Esophagus muscularis mucosa (tissue), 4 donors: ENCODE data around the gene CFAP54. TPM values are rescaled to one million over a fixed set of nuclear protein-coding genes. Genes with fewer than 3 reads are reported as not detected.
"Not testable (repeated sequence)": the region's sequence is repeated elsewhere in the genome, so short reads cannot be mapped to it uniquely, and the experiment has no call there.

Source experiments
- DNase-seq: peaks from one replicate; pipeline ENCODE4 v3.0.0-alpha.2; 2017; ENCODE audit errors: extremely low spot score
- H3K27ac ChIP-seq, 4 donors: fragments of 200-600 bp; sonication (generic); replicated peaks in 1 of 4; 1 replicate in 3 of 4; 2 replicates in 1 of 4; pipeline ENCODE4 v1.5.1; 2016 to 2019; ENCODE audit warnings: mild to moderate bottlenecking in 1 of 4
- H3K27me3 ChIP-seq, 4 donors: fragments of 200-600 bp; sonication (generic); one replicate each; pipeline versions ENCODE4 v1.5.1 to v1.6.0; 2016 to 2019
- H3K36me3 ChIP-seq, 4 donors: fragments of 200-600 bp; sonication (generic); one replicate each; pipeline ENCODE4 v1.5.1; 2016 to 2019
- H3K4me1 ChIP-seq, 4 donors: fragments of 200-600 bp; sonication (generic); one replicate each; pipeline ENCODE4 v1.5.1; 2016 to 2019
- H3K4me3 ChIP-seq, 4 donors: fragments of 200-600 bp; sonication (generic); 1 replicate in 2 of 4; 2 replicates in 2 of 4; pipeline ENCODE4 v1.5.1; 2016 to 2019; ENCODE audit warnings: mild to moderate bottlenecking in 4 of 4, moderate library complexity in 1 of 4
- H3K9me3 ChIP-seq, 4 donors: fragments of 200-600 bp; sonication (generic); 1 replicate in 3 of 4; 2 replicates in 1 of 4; pipeline ENCODE4 v1.5.1; 2016 to 2019
- CTCF ChIP-seq, 3 experiments: fragments of 200-600 bp in 2 of 3; fragments of 450-650 bp in 1 of 3; sonication (generic) in 2 of 3; IDR thresholded peaks; one replicate each; pipeline ENCODE4 v1.5.1; 2017 to 2019; ENCODE audit warnings: antibody characterized with exemption in 3 of 3, mild to moderate bottlenecking in 2 of 3, moderate library complexity in 1 of 3
- EP300 ChIP-seq: sonication (generic); formaldehyde crosslinking; IDR thresholded peaks from one replicate; pipeline ENCODE4 v1.6.1; 2017; ENCODE audit warnings: antibody characterized with exemption
- POLR2A ChIP-seq: fragments of 450-650 bp; IDR thresholded peaks from one replicate; pipeline ENCODE4 v1.6.1; 2017; ENCODE audit warnings: antibody characterized with exemption, moderate library complexity, mild to moderate bottlenecking, low read depth
- POLR2AphosphoS5 ChIP-seq, 2 donors: sonication (generic); formaldehyde crosslinking; IDR thresholded peaks; one replicate each; pipeline ENCODE4 v1.6.1; 2017; ENCODE audit warnings: antibody characterized with exemption in 2 of 2
- WGBS: methylation state at CpG from one replicate; pipeline ENCODE4 v1.1.5; 2018; 5-methylcytosine and 5-hydroxymethylcytosine counted together
- intact Hi-C: fragments of 100-400 bp; cut with DNase I; formaldehyde crosslinking; loops from one replicate; pipeline ENCODE4 v1.15.1; 2023
- total RNA-seq, 4 donors: library from RNA; depleted of rRNA; stranded (reverse); fragments of >200 nt; gene quantifications; one replicate each; pipeline versions ENCODE4 v1.1.0 to v1.2.1, GENCODE V29; 2016

The CFAP54 gene
- total RNA-seq, 4 donors from 2014 or later: 3.0 to 5.8 (median 4.3) TPM

- no peak for DNase-seq
- intact Hi-C loops: no loop called here
- Histone ChIP-seq H3K27me3 (no peaks in the 10 kb centered on the region), H3K4me1 (no peaks in the 10 kb centered on the region), H3K4me3 (no peak overlapping the region), H3K36me3 (no peaks in the 10 kb centered on the region), H3K9me3 (no peaks in the 10 kb centered on the region), H3K27ac (no peak overlapping the region)
- TF ChIP-seq CTCF (IDR thresholded peaks at IDR 0.05) (no peak), POLR2AphosphoS5 (IDR thresholded peaks at IDR 0.05) (no peak), POLR2A (no peak), EP300 (no peak)
These were observed 35.0 kb upstream of the CFAP54 start for GRCh38 chr12:96454396-96454795.

GRCh38 chr12:96456265-96456974, 33.0 kb upstream of the CFAP54 start:
- Histone ChIP-seq H3K4me1 (no peaks in the 10 kb centered on the region), H3K9me3 (no peaks in the 10 kb centered on the region), H3K4me3 (no peak overlapping the region), H3K36me3 (no peaks in the 10 kb centered on the region), H3K27me3 (no peaks in the 10 kb centered on the region), H3K27ac (no peak overlapping the region)
- DNase-seq: no peak
- TF ChIP-seq EP300: no peak
- TF ChIP-seq POLR2A: no peak
- TF ChIP-seq CTCF (IDR thresholded peaks at IDR 0.05): no peak
- no peak for TF ChIP-seq POLR2AphosphoS5 (IDR thresholded peaks at IDR 0.05)
- intact Hi-C loops: no loop called here
- WGBS: 88% methylated on average over 5 of the region's 5 CpGs

- H3K9me3 ChIP-seq: no peaks in the 10 kb centered on the region
- DNase-seq: no peak
- H3K4me1 ChIP-seq: no peaks in the 10 kb centered on the region
- WGBS: 93% methylated on average over 4 of the region's 4 CpGs
- H3K27ac ChIP-seq: no peak overlapping the region
- no peaks in the 10 kb centered on the region for H3K27me3 ChIP-seq
- H3K36me3 ChIP-seq: no peaks in the 10 kb centered on the region
- TF ChIP-seq POLR2AphosphoS5 (IDR thresholded peaks at IDR 0.05) (no peak), EP300 (no peak)
- intact Hi-C loops: no loop called here
- no peak overlapping the region for H3K4me3 ChIP-seq
These were observed 32.0 kb upstream of the CFAP54 start for GRCh38 chr12:96457191-96457930.

GRCh38 chr12:96459281-96459680, 30.1 kb upstream of the CFAP54 start:
- WGBS: 87% methylated on average over 6 of the region's 6 CpGs
- DNase-seq, H3K36me3 ChIP-seq, intact Hi-C loops, H3K9me3 ChIP-seq, H3K4me1 ChIP-seq, H3K27me3 ChIP-seq, H3K27ac ChIP-seq, H3K4me3 ChIP-seq: not testable (repeated sequence)

GRCh38 chr12:96462571-96463280, 26.7 kb upstream of the CFAP54 start:
- DNase-seq: no peak
- no peaks in the 10 kb centered on the region for H3K9me3 ChIP-seq

More at GRCh38 chr12:96462571-96463280, 26.7 kb upstream of the CFAP54 start:
- Histone ChIP-seq H3K27ac (no peak overlapping the region), H3K4me3 (no peak overlapping the region), H3K4me1 (no peaks in the 10 kb centered on the region), H3K27me3 (no peaks in the 10 kb centered on the region), H3K36me3 (no peaks in the 10 kb centered on the region)
- WGBS: 70% methylated on average over 7 of the region's 7 CpGs
- intact Hi-C loops: no loop called here
- TF ChIP-seq EP300 (no peak), CTCF (IDR thresholded peaks at IDR 0.05) (no peak), POLR2A (no peak), POLR2AphosphoS5 (IDR thresholded peaks at IDR 0.05) (no peak)
